Fibroblast of villous mesenchyme (primary cell): ENCODE results near the gene MAPKAPK3. TPM values are rescaled to one million over a fixed set of nuclear protein-coding genes. Genes with fewer than 3 reads are reported as not detected.
A peak's percentile ranks its signal among the peaks of the same experiment; 100 is the strongest.

ENCODE experiments used
- DNase-seq: peaks from one replicate; pipeline ENCODE4 v3.0.0-alpha.2; 2010; ENCODE audit warnings: low read depth
- H3K4me3 ChIP-seq: 2 replicates; pipeline ENCODE4 v1.5.1; 2011; ENCODE audit warnings: low read depth, mild to moderate bottlenecking, low read length
- total RNA-seq: library from RNA; depleted of rRNA; stranded (reverse); fragments of >200 nt; gene quantifications from 2 replicates; pipeline ENCODE4 v1.2.3, GENCODE V29; 2012
- TF ChIP-seq, protein P1 (sequence below): IDR thresholded peaks from 2 replicates; pipeline ENCODE4 v1.5.1; 2012; ENCODE audit warnings: low read depth, mild to moderate bottlenecking, low read length; ENCODE audit not compliant: insufficient read depth

The MAPKAPK3 gene
- total RNA-seq, 1 donor: 19.0 TPM

DNA sequence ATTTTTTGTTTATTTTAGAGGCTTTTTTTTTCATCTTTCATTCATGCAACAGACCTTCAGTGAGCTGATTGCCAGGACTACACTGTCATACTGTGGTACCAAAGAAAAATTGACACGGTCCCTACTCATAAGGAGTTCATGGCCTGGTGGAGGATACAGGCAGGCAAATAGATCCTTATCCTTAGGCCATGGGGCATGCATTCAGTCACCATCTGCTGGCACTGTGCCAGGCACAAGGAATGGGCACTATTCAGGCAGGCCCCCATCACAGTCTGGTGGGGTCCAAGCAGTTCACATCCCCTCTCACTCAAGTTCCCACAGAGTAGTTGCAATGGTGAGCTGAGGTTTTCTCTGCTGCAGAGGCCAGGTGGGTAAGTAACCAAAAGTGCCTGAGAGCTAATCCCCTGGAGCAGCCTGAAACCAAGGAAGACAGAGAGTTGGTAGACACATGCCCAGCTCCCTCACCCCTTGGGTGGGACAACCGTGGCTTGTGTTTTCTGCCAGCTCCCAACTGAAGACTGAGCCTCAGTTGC is 22.6 kb upstream of the MAPKAPK3 start:
- H3K4me3 ChIP-seq: no peak overlapping the region
- TF ChIP-seq, protein P1, sequence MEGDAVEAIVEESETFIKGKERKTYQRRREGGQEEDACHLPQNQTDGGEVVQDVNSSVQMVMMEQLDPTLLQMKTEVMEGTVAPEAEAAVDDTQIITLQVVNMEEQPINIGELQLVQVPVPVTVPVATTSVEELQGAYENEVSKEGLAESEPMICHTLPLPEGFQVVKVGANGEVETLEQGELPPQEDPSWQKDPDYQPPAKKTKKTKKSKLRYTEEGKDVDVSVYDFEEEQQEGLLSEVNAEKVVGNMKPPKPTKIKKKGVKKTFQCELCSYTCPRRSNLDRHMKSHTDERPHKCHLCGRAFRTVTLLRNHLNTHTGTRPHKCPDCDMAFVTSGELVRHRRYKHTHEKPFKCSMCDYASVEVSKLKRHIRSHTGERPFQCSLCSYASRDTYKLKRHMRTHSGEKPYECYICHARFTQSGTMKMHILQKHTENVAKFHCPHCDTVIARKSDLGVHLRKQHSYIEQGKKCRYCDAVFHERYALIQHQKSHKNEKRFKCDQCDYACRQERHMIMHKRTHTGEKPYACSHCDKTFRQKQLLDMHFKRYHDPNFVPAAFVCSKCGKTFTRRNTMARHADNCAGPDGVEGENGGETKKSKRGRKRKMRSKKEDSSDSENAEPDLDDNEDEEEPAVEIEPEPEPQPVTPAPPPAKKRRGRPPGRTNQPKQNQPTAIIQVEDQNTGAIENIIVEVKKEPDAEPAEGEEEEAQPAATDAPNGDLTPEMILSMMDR: no peak
- no peak for DNase-seq

DNA sequence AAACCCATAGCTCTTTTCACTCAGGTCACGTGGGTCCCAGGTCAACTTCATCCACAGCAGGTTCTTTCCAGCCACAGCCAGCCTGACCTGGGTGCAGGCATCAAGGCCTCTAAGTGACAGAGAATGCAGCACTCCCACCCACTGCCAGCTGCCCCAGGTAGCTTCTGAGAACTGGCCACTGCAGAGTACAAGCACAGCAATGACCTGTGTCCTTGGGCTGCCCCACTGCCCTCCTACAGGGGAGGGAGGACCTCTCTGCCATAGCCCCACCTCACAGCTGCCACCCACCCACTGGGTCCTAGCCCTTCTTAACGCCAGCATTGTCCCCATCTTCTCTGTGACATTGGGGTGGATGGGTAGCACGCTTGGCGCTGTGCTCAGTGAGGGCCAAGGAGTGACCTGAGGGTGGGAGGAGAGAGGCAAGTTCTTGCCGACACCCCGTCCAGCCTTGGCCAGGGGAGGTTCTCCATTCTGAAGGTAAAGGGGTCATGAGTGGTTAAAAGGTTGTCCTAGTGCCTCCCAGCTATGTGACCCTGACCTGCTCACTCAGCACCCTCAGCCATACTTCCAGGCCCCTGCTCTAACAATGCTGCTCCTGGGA is 17.7 kb upstream of the MAPKAPK3 start:
- no peak for DNase-seq
- TF ChIP-seq, protein P1: no peak
- H3K4me3 ChIP-seq: no peak overlapping the region

DNA sequence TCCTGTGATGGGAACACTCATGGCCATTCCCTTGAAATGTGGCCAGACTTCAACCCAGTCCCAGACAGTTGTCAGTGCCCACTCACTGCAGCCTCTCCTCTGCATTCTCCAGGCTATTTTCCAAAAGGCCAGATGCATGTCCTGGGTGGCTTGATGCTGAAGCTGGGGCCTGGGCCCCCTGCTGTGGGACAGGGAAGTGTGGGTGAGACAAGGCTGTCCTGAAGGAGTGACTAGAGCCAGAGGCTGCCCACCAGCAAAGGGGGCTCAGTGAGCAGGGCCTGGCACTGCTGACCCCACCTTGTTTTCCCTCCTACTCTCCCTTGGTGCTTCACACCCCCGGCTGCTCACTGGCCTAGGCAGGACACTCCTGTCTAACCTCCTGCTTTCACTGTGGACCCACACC is 17.2 kb upstream of the MAPKAPK3 start:
- H3K4me3 ChIP-seq: no peak overlapping the region
- TF ChIP-seq, protein P1: no peak
- DNase-seq: no peak

GRCh38 chr3:50600141-50600753 is 16.7 kb upstream of the MAPKAPK3 start:
- DNase-seq: no peak
- TF ChIP-seq, protein P1: no peak
- no peak overlapping the region for H3K4me3 ChIP-seq

- TF ChIP-seq, protein P1: no peak
- peak; percentile 98 for DNase-seq
- peak overlapping the region; percentile 18 for H3K4me3 ChIP-seq
Observed at GRCh38 chr3:50600841-50601591, 15.9 kb upstream of the MAPKAPK3 start.

- H3K4me3 ChIP-seq: no peak overlapping the region
- no peak for DNase-seq
- TF ChIP-seq, protein P1: no peak
Observed at GRCh38 chr3:50602595-50603191, 14.3 kb upstream of the MAPKAPK3 start.
